B cell (primary cell): ENCODE measurements around the gene TMX2. TPM values are rescaled to one million over a fixed set of nuclear protein-coding genes. Genes with fewer than 3 reads are reported as not detected.
"Not testable (repeated sequence)": the region's sequence is repeated elsewhere in the genome, so short reads cannot be mapped to it uniquely, and the experiment has no call there.

Experiments used
- ATAC-seq: fragments of 200-7000 bp; cut with Tn5 transposase; one replicate; pipeline ENCODE4 v1.10.0; 2021; ENCODE audit warnings: low read depth, mild to moderate bottlenecking, moderate number of reproducible peaks, moderate library complexity
- CTCF ChIA-PET: fragments of 350-600 bp; sonication (Branson Sonifier 250); formaldehyde crosslinking; loops from one replicate; lab custom pipeline; 2021; ENCODE audit warnings: antibody characterized with exemption, inconsistent platforms; lab: Charles Lee
- POLR2A ChIA-PET: fragments of 350-600 bp; sonication (Branson Sonifier 250); formaldehyde crosslinking; loops from one replicate; lab custom pipeline; 2021; ENCODE audit warnings: antibody characterized with exemption; lab: Charles Lee
- DNase-seq: peaks from one replicate; pipeline ENCODE4 v3.0.0; 2013
- H2AFZ ChIP-seq: 2 replicates; pipeline ENCODE4 v1.6.1; 2012; ENCODE audit warnings: mild to moderate bottlenecking, low read depth, low read length; ENCODE audit not compliant: insufficient read depth, poor library complexity, severe bottlenecking
- H3K27ac ChIP-seq, 2 donors: 1 replicate in 1 of 2; 2 replicates in 1 of 2; pipeline ENCODE4 v1.5.1; 2012 to 2013; ENCODE audit warnings: low read length in 2 of 2, mild to moderate bottlenecking in 2 of 2, moderate library complexity in 1 of 2
- H3K27me3 ChIP-seq, 4 experiments: fragments of 200-600 bp in 1 of 4; sonication (generic) in 1 of 4; replicated peaks in 1 of 4; 1 replicate in 2 of 4; 2 replicates in 2 of 4; pipeline versions ENCODE4 v1.6.1 to v1.7.0; 2013 to 2016; ENCODE audit warnings: low read length in 3 of 4, mild to moderate bottlenecking in 2 of 4, mixed read lengths in 1 of 4, moderate library complexity in 1 of 4; ENCODE audit not compliant: insufficient read depth in 4 of 4, control insufficient read depth in 3 of 4; ENCODE audit errors: control extremely low read depth in 1 of 4
- H3K36me3 ChIP-seq, 2 experiments: replicated peaks in 1 of 2; 1 replicate in 1 of 2; 2 replicates in 1 of 2; pipeline versions ENCODE4 v1.6.1 to v1.7.1; 2013; ENCODE audit warnings: low read length in 1 of 2; ENCODE audit not compliant: insufficient read depth in 2 of 2, control insufficient read depth in 1 of 2; ENCODE audit errors: control extremely low read depth in 1 of 2, extremely low read depth in 1 of 2
- H3K4me1 ChIP-seq, 2 donors: fragments of 200-600 bp in 1 of 2; sonication (generic) in 1 of 2; 1 replicate in 1 of 2; 2 replicates in 1 of 2; pipeline versions ENCODE4 v1.5.1 to v1.6.1; 2013 to 2017; ENCODE audit warnings: low read length in 2 of 2; ENCODE audit not compliant: control insufficient read depth in 2 of 2, insufficient read depth in 2 of 2
- H3K4me2 ChIP-seq: replicated peaks from 2 replicates; pipeline ENCODE3; 2012; ENCODE audit warnings: mild to moderate bottlenecking, low read depth, low read length; ENCODE audit not compliant: poor library complexity, severe bottlenecking
- H3K4me3 ChIP-seq, 5 experiments: fragments of 200-600 bp in 1 of 5; sonication (generic) in 1 of 5; 1 replicate in 3 of 5; 2 replicates in 2 of 5; pipeline versions ENCODE4 v1.5.1 to v1.7.0; 2011 to 2016; ENCODE audit warnings: low read length in 4 of 5, mild to moderate bottlenecking in 4 of 5, low read depth in 2 of 5, control low read depth in 1 of 5, moderate library complexity in 1 of 5; ENCODE audit not compliant: insufficient read depth in 1 of 5; ENCODE audit errors: control extremely low read depth in 1 of 5, extremely low read depth in 1 of 5
- H3K79me2 ChIP-seq: fragments of 200-600 bp; sonication (generic); one replicate; pipeline ENCODE4 v1.6.0; 2016; ENCODE audit warnings: low read length; ENCODE audit not compliant: control insufficient read depth, insufficient read depth
- H3K9ac ChIP-seq: fragments of 200-600 bp; sonication (generic); 2 replicates; pipeline ENCODE4 v1.6.1; 2017; ENCODE audit warnings: mild to moderate bottlenecking, low read length, moderate library complexity
- H3K9me3 ChIP-seq, 3 donors: one replicate each; pipeline versions ENCODE4 v1.6.1 to v1.7.1; 2013; ENCODE audit warnings: low read length in 2 of 3; ENCODE audit not compliant: control insufficient read depth in 2 of 3, insufficient read depth in 1 of 3; ENCODE audit errors: control extremely low read depth in 1 of 3
- H4K20me1 ChIP-seq: 2 replicates; pipeline ENCODE4 v1.6.0; 2012; ENCODE audit warnings: mild to moderate bottlenecking, low read length; ENCODE audit not compliant: insufficient read depth, control insufficient read depth, poor library complexity, severe bottlenecking
- H3K27ac Mint-ChIP-seq: one replicate; pipeline ENCODE4 v1.8.0; 2021; ENCODE audit warnings: mixed read lengths
- H3K27me3 Mint-ChIP-seq: one replicate; pipeline ENCODE4 v1.8.0; 2021; ENCODE audit warnings: mixed read lengths
- H3K4me1 Mint-ChIP-seq: one replicate; pipeline ENCODE4 v1.8.0; 2021; ENCODE audit warnings: mixed read lengths
- H3K4me3 Mint-ChIP-seq: one replicate; pipeline ENCODE4 v1.8.0; 2021; ENCODE audit warnings: mixed read lengths
- H3K9me3 Mint-ChIP-seq: one replicate; pipeline ENCODE4 v1.8.0; 2022; ENCODE audit warnings: mixed read lengths; ENCODE audit not compliant: insufficient read depth
- CTCF ChIP-seq: fragments of 200-600 bp; IDR thresholded peaks from one replicate; pipeline ENCODE4 v1.8.0; 2022; ENCODE audit warnings: antibody characterized with exemption, mild to moderate bottlenecking
- EZH2 ChIP-seq: IDR thresholded peaks from 2 replicates; pipeline ENCODE4 v1.6.1; 2012; ENCODE audit warnings: borderline replicate concordance, low read depth, mild to moderate bottlenecking, moderate library complexity, low read length; ENCODE audit not compliant: insufficient read depth, poor library complexity, severe bottlenecking
- WGBS: methylation state at CpG from one replicate; pipeline ENCODE4 v1.1.5; 2013; ENCODE audit warnings: missing lambda C conversion rate; ENCODE audit not compliant: insufficient coverage; 5-methylcytosine and 5-hydroxymethylcytosine counted together
- intact Hi-C: fragments of 100-400 bp; cut with micrococcal nuclease; formaldehyde crosslinking; loops from one replicate; pipeline ENCODE4 v1.10.0; 2022
- polyA plus RNA-seq: library from polyadenylated mRNA; depleted of rRNA; stranded (reverse); fragments of >200 nt; gene quantifications from 2 replicates; pipeline ENCODE4 v1.2.3, GENCODE V29; 2012
- total RNA-seq, 2 donors: library from RNA; stranded (reverse); fragments of 120-200 nt in 1 of 2; gene quantifications; 1 replicate in 1 of 2; 2 replicates in 1 of 2; pipeline versions ENCODE4 v1.2.3 to v1.2.4, GENCODE V29; 2013 to 2022

Gene TMX2
- total and polyA plus RNA-seq, 2 donors (not counting 1 experiment from before 2014, with no cell fraction given): 40.3 to 60.2 TPM

GRCh38 chr11:57713835-57714234 is 1.4 kb downstream of the TMX2 start:
- no peaks in the 10 kb centered on the region for H3K9me3 ChIP-seq
- peak overlapping the region in 1 of 5 experiments; percentile 100 for H3K4me3 ChIP-seq
- CTCF ChIA-PET: interaction anchor here (5.0 kb wide), 1 partner anchor 86 kb away, joined by 43 read pairs; no protein-coding TSS in a partner anchor
- peaks cover 42% of the 10 kb centered on the region for H3K4me1 Mint-ChIP-seq
- peak overlapping the region; percentile 80 for H3K4me2 ChIP-seq
- DNase-seq (no peak), ATAC-seq (no peak)
- H3K4me1 ChIP-seq: peaks cover 21 to 28% of the 10 kb centered on the region in 2 donors
- peak overlapping the region; percentile 99 for H3K4me3 Mint-ChIP-seq
- no CpG with 5 or more reads among the region's 2 CpGs for WGBS
- no peaks in the 10 kb centered on the region for H3K27me3 ChIP-seq
- peaks cover 67% of the 10 kb centered on the region for H3K79me2 ChIP-seq
- no peak overlapping the region for H2AFZ ChIP-seq
- TF ChIP-seq EZH2: no peak
- TF ChIP-seq CTCF: no peak
- H3K9ac ChIP-seq: peak overlapping the region; percentile 98
- H3K27me3 Mint-ChIP-seq: no peaks in the 10 kb centered on the region
- peak overlapping the region; percentile 1 for H3K27ac Mint-ChIP-seq
- POLR2A ChIA-PET: interaction anchor here (2.6 kb wide), 1 partner anchor 28 kb away, joined by 12 read pairs; the partner anchor contains the start of gene SELENOH
- peaks cover 21% of the 10 kb centered on the region for H4K20me1 ChIP-seq
- no peaks in the 10 kb centered on the region for H3K9me3 Mint-ChIP-seq
- peaks cover 0 to 4% of the 10 kb centered on the region in 2 experiments for H3K36me3 ChIP-seq
- intact Hi-C loops: loop anchor here (2.0 kb wide), 1 partner anchor 379 kb away; the partner anchor contains the start of gene SSRP1
- no peak overlapping the region for H3K27ac ChIP-seq

GRCh38 chr11:57716726-57717125 is 4.3 kb downstream of the TMX2 start:
- intact Hi-C loops, H3K27me3 Mint-ChIP-seq, H3K27ac Mint-ChIP-seq, ATAC-seq, H3K4me3 Mint-ChIP-seq, POLR2A ChIA-PET, H2AFZ ChIP-seq, CTCF ChIA-PET, H3K9ac ChIP-seq, H3K4me2 ChIP-seq, H3K9me3 ChIP-seq, H3K27ac ChIP-seq, DNase-seq, H3K4me3 ChIP-seq, H3K27me3 ChIP-seq, H3K9me3 Mint-ChIP-seq: not testable (repeated sequence)
- H3K4me1 Mint-ChIP-seq: peaks cover 31% of the 10 kb centered on the region
- H3K4me1 ChIP-seq: peaks cover 13 to 19% of the 10 kb centered on the region in 2 donors
- WGBS: no CpG with 5 or more reads among the region's 34 CpGs
- peaks cover 15% of the 10 kb centered on the region for H4K20me1 ChIP-seq
- H3K36me3 ChIP-seq: peaks cover 0 to 13% of the 10 kb centered on the region in 2 experiments
- H3K79me2 ChIP-seq: peaks cover 63% of the 10 kb centered on the region
